ENCODE data around the gene LRRC27.

Gene LRRC27

DNA sequence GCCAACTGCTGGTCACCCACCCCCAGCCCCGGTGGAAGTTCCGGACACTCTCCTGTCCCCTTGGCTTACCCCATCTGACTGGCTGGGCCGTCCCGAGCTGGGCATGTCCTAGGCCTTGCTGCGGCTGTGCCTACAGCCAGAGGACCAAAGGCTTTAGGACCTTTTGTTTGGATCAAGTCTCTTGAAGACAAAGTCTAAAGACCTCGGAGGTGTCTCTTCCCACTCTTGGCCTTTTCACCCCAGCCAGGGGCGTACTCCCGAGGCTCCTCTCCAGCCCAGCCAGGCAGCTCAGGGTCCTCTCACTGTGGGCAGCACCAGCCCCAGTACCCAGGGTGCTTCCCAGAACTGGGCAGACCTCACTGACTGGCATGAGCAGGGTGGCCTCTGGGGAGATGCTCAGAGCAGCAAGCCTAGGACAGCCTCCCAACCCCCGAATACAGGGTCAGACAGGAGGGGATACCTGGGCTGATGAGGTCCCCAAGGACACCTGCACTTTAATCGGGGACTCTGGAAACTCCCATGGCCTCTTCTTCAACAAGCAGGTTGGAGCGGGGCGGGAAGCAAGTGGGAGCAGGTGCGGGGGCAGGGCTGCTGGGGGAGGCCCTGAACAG is 62.3 kb downstream of the LRRC27 start:
- no peak for DNase-seq
- peaks cover 8% of the 10 kb centered on the region for H3K9me3 Mint-ChIP-seq
- no peaks in the 10 kb centered on the region for H3K27me3 Mint-ChIP-seq
- H3K4me3 Mint-ChIP-seq: no peak overlapping the region
- H3K36me3 Mint-ChIP-seq (ENCODE audit: low read depth): no peaks in the 10 kb centered on the region
- no peak for ATAC-seq
- peaks cover 13% of the 10 kb centered on the region for H3K4me1 Mint-ChIP-seq
- H3K27ac Mint-ChIP-seq: no peak overlapping the region

DNA sequence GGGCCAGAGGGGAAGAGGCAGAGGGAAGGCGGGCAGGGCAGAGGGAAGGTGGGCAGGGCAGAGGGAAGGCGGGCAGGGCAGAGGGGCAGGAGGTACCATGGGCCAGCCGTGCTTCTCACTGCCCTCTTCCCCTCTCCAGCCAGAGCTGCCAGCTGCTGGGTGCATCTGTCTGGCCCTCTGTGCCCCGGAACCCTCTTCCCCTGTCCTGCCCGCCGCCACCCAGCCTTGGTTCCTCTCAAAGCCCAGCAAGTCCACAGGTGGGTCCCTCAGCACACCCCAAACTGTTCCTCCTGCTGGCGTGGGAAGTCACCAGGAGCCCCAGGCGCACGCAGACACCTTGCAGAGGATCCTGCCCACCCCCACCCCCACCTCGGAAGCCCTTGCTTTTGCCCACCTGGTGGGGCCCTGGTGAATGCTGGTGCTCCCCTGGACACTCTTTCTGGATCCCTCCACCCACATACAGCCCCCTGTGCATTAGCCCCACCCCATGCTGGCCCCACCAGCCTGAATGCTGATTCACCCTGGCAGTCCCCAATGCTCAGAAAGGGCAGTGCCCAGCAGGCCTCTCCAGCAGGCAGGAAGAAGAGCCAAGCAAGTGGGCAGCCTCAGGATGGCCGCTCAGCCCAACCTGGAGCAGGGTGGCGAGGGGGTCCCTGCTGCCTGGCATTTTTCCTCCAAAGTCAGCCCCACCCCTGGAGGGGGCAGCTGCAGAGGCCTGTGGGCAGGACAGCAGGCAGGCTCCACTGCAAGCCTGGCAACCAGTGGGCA is 63.1 kb downstream of the LRRC27 start:
- H3K27me3 Mint-ChIP-seq: no peaks in the 10 kb centered on the region
- no peak overlapping the region for H3K27ac Mint-ChIP-seq
- H3K4me3 Mint-ChIP-seq: no peak overlapping the region
- H3K4me1 Mint-ChIP-seq: peaks cover 18% of the 10 kb centered on the region
- H3K9me3 Mint-ChIP-seq: peaks cover 8% of the 10 kb centered on the region
- DNase-seq (no peak), ATAC-seq (no peak)
- no peaks in the 10 kb centered on the region for H3K36me3 Mint-ChIP-seq (ENCODE audit: low read depth)

DNA sequence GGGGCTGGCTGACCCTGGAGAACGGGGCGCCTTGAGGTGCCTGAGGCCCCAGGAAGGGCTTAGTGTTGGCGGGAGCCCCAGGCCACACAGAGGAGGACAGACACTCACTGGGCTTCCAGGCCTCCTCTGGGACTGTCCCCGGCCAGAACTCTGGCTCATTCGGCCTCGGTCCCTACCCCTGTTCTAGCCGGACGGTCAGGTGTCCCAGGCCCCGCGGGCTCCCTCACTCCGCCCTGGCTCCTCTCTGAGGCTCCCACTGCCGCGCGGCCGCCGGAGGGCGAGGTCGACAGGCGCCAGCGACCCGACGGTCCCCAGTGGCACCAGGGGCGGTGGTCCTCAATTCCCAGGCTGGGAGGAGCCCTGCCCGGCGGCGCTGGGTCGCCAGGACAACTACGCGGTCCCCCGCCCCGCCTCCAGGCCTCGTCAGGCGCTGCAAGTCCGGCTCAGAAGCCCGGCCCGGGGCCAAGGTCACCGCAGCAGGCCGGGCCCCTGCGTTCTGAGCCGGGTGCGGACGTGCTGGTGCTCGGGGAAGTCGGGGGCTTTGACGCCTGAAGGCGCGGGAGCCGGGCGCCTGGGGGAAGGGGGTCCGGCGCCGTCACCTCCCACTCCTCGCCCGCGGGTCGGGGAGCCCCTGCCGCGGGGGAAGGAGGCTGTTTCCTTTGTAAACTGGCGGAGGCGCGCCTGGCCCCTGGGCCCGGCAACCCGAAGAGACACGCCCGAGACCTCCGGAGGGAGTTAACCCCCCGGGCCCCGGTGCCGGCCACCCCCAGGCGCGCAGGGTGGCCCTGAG is 63.9 kb downstream of the LRRC27 start:
- ATAC-seq (no peak), DNase-seq (peak; percentile 37)
- H3K4me1 Mint-ChIP-seq: peaks cover 18% of the 10 kb centered on the region
- no peak overlapping the region for H3K27ac Mint-ChIP-seq
- H3K27me3 Mint-ChIP-seq: no peaks in the 10 kb centered on the region
- H3K4me3 Mint-ChIP-seq: no peak overlapping the region
- peaks cover 8% of the 10 kb centered on the region for H3K9me3 Mint-ChIP-seq
- no peaks in the 10 kb centered on the region for H3K36me3 Mint-ChIP-seq (ENCODE audit: low read depth)

DNA sequence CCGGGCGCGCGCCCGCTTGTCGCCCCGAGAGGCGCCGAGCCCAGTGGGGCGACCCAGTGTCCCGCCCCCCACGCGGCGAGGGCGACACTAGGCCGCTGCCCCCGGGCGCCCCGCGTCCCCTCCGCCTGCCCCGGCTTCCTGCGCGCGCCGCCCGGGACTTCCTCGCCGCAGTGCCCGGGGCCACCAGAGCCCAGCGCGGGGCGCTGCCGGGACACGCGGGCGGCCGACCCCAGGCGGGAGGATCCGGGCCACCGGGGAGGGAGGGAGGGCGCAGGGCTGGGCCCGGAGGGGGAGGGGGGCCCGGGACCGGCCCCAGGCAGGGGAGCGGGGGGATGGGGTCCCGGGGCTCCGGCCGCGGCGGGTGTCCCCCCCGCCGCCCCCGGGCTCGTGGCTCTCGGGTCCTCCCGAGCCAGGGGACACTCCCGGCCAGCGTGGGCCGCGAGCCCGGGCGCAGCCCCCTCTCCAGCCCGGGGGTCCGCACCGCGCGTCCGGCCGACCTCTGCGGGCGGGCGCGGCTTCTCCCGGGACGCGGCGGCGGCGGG is 64.6 kb downstream of the LRRC27 start:
- H3K4me3 Mint-ChIP-seq: no peak overlapping the region
- peak; percentile 64 for DNase-seq
- ATAC-seq: peak; percentile 34
- H3K36me3 Mint-ChIP-seq (ENCODE audit: low read depth): no peaks in the 10 kb centered on the region
- H3K4me1 Mint-ChIP-seq: peaks cover 18% of the 10 kb centered on the region
- no peak overlapping the region for H3K27ac Mint-ChIP-seq
- H3K9me3 Mint-ChIP-seq: peaks cover 8% of the 10 kb centered on the region
- H3K27me3 Mint-ChIP-seq: no peaks in the 10 kb centered on the region

DNA sequence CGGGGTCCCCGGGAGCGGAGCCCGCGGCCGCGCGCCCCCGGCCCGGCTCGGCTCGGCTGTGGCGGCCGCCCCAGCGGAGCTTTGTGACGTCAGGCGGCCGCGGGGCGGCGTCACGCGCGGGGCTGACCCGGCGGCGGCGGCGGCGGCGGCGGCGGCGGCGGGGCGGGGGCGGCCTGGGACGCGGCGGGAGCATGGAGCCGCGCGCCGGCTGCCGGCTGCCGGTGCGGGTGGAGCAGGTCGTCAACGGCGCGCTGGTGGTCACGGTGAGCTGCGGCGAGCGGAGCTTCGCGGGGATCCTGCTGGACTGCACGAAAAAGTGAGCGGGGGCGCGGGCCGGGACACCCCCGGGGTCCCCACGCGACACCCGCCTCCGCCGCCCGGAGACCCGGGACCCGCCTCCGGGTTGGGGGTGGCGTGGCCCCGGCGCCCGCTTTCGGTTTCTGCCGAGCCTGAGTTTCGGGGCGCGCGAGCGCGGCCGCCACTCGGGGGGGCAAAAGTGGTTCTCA is 65.1 kb downstream of the LRRC27 start, which contains the start of gene PWWP2B:
TSS of gene PWWP2B (plus strand) at position 165 of the 506 bp plus-strand sequence. CDS start at position 192, 27 bp downstream.
- Mint-ChIP-seq H3K36me3 (ENCODE audit: low read depth) (no peaks in the 10 kb centered on the region), H3K27me3 (no peaks in the 10 kb centered on the region), H3K27ac (peak within 1 kb of the TSS; percentile 70), H3K4me1 (peaks cover 18% of the 10 kb centered on the region), H3K9me3 (peaks cover 5% of the 10 kb centered on the region), H3K4me3 (peak within 1 kb of the TSS; percentile 78)
- ATAC-seq: no peak
- peak; percentile 55 for DNase-seq

DNA sequence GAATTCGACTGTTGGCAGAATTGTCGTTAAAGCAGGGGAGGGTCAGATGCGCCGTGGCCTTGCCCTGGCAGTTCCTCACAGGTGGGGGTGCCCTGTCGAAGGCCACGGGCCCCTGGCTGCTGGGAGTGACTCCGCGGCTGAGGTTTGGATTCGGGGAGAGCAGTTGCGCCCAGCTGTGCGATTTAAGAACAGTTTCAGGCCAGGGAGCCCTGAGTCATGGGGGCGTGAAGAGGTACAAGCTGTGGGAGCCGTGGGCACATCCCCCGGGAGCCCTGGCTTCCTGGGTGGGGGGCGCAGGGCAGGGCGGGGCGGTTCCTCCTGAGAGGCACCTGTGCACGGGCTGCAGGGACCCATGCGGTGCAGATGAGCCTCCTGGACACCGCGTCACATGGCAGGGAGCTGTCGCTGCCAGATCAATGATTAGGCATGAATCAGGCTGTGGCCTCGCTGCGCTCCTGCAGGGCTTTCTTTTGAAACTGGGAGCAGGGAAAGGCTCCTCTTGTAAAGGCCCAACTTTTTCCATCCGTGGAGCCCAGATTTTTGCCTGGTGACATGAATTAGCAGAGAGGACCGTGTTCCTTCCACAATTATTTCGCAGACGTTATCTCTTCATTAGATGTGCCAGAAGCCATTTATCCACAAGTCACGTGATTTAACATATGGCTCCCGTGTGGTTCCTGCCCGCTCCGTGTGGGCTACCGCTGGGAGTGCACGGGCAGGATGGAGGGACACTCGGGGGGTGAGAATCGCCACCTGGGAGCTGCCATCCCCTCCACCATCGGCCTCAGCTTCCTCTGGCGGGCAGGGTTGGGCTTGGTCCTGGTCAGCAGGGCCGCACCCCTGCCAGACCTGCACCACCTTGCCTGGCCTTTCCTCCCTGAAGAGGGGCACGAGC is 65.9 kb downstream of the LRRC27 start:
- Mint-ChIP-seq H3K36me3 (ENCODE audit: low read depth) (no peaks in the 10 kb centered on the region), H3K9me3 (no peaks in the 10 kb centered on the region), H3K4me3 (peak overlapping the region; percentile 78), H3K27ac (peak overlapping the region; percentile 70), H3K27me3 (no peaks in the 10 kb centered on the region), H3K4me1 (peaks cover 18% of the 10 kb centered on the region)
- ATAC-seq (peak; percentile 44), DNase-seq (peak; percentile 57)

DNA sequence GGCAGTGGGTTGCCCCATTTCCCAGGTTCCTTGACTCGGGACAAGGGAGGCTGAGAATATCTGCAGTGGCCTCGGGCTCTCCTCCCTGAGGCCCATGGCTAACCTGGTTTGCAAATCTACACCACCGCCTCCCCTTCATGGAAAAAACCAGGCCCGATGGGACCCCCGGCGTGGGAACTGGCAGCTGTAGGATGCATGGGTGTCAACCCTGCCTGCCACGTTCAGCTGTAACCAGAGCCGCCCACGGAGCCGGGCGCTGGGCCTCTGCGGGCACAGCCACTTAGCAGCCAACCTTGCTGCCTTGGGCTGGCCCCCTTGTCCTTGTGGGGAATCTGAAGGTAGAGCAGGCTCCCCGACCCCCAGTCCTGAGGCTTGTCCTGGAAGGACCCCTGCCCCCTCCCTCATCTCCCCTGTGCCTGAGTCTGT is 66.6 kb downstream of the LRRC27 start:
- Mint-ChIP-seq H3K36me3 (ENCODE audit: low read depth) (no peaks in the 10 kb centered on the region), H3K27me3 (no peaks in the 10 kb centered on the region), H3K9me3 (no peaks in the 10 kb centered on the region), H3K27ac (no peak overlapping the region), H3K4me3 (no peak overlapping the region), H3K4me1 (peaks cover 18% of the 10 kb centered on the region)
- DNase-seq (no peak), ATAC-seq (no peak)

DNA sequence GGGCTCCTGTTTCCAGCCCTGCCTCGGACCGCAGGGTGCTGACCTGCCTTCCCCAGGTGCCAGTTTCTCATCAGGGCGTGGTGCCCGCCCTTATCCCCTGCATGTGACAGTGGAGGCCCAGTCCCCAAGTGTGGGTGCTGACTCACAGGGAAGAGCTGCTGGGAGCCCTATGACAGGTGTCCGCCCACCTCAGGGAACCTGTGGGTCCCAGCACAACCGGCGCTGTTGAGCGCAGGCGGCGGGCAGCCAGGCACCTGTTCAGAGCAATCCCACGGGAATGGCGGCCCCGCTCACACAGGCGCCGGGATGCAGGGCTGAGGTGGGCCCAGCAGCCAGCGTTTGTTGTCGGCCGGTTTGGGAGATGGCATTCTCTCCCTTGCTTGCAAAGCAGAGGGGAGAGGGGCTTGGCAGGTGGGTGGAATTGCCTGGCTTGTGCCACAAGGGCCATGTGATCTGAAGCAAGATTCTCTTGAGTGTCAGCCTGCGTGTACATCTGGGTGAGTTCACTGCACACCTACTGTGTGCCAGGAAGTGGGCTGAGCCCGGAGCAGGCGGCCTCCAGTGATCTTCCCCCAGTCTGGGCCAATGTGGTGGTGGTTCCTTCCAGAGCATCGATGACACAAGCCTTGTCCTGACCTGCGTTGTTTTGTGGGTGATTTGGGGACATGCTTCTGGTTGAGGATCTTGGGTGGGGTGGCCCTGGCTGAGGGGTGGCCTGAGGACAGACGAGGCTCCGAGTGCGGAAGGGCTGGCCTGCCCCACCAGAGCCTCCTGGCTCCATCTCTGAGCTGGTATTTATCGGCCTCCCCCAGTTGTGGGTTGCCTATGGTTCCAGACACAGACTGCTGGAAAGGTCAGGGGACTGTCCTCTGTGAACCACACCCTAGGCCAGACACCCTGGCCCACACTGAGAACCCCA is 67.4 kb downstream of the LRRC27 start:
- Mint-ChIP-seq H3K36me3 (ENCODE audit: low read depth) (no peaks in the 10 kb centered on the region), H3K9me3 (no peaks in the 10 kb centered on the region), H3K27ac (no peak overlapping the region), H3K4me3 (no peak overlapping the region), H3K4me1 (peaks cover 18% of the 10 kb centered on the region), H3K27me3 (no peaks in the 10 kb centered on the region)
- ATAC-seq: no peak
- DNase-seq: no peak

DNA sequence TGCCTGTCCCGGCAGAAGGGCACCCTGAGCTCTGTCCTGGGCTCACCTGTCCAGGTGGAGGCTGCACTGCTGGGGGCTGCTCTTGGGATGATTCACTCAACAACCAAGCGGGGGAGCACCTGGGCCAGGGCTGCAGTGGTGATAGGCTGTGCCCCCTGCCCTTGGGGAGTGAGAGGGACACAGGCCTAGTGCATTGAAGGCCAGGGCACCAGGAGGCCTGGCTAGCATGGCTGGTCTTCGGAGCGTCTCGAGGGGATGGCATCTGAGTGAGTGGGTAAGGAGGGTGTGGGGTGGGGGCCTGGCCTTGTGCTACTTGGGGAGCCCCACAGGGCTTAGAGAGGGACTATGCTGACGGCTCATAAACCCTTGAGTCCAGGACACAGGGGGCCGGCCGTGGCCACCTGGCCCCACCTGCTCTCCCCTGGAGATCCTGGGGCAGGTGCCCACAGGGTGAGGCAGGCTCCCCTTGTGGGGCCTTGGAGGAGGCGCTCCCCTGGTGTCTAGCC is 68.1 kb downstream of the LRRC27 start:
- H3K27me3 Mint-ChIP-seq: no peaks in the 10 kb centered on the region
- no peaks in the 10 kb centered on the region for H3K36me3 Mint-ChIP-seq (ENCODE audit: low read depth)
- peaks cover 18% of the 10 kb centered on the region for H3K4me1 Mint-ChIP-seq
- H3K27ac Mint-ChIP-seq: no peak overlapping the region
- ATAC-seq: no peak
- H3K9me3 Mint-ChIP-seq: no peaks in the 10 kb centered on the region
- no peak overlapping the region for H3K4me3 Mint-ChIP-seq
- no peak for DNase-seq

DNA sequence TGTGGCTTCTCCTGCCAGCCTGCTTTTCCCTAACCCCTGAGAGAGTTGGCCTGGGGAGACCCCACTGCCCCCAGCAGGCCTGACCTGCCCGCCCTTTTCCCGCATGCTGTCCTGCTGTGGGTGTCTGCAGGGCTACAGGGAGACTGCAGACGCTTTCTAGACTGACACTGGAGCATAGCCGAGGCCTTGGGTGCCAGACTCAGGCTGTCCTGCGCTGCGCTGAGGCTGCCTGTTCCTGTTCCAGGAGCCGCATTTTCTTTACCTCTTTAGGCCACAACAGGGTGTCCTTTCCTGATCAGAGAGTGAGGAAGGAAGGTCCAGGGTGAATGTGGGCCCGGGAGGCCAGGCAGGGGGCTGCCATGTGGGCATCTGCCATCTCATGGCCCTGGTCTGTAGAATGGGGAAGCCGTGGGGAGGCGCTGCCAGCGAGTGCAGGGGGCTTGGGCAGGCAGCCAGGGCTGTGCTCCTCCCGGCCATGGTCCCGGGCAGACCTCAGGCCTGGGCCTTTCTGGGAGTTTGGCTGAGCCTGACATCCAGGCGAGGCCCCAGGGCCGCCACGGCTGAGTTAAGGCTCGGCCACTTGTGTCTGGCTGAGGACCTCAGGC is 68.7 kb downstream of the LRRC27 start:
- DNase-seq (no peak), ATAC-seq (no peak)
- no peaks in the 10 kb centered on the region for H3K27me3 Mint-ChIP-seq
- H3K4me3 Mint-ChIP-seq: no peak overlapping the region
- peaks cover 18% of the 10 kb centered on the region for H3K4me1 Mint-ChIP-seq
- H3K9me3 Mint-ChIP-seq: no peaks in the 10 kb centered on the region
- no peak overlapping the region for H3K27ac Mint-ChIP-seq
- H3K36me3 Mint-ChIP-seq (ENCODE audit: low read depth): no peaks in the 10 kb centered on the region

DNA sequence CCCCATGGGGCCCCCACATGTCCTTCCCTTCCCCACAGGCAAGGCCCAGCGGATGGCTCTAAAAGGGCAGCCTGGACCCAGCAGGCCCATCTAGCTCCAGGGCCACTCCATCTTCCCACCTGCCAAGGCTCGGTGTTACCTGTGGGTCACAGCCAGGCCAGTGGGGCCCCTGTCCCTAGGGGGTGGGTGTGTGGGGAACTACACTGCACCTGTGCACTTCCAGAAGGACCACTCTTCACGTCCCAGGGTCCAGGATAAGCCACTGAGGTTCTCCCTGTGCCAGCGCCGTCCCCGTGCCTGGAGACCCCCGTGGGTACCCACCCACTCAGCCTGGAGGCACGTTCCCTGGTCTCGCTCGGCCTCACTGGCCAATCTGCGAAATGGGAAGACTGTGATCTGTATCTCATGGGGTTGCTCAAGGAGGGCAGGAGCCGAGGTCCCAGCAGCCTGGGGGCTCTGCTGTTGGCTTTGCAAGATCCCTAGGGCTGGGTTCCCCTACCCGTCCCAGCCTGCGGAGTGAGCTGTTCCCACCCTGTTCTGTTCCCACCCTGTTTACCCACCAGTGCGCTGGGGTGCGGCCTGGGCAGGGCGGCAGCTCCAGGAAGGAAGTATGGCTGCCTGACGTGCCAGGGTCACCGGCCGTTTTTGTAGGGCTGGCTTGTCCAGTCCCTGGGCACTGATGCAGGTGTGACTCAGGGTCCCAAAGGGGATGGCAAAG is 69.6 kb downstream of the LRRC27 start:
- peaks cover 18% of the 10 kb centered on the region for H3K4me1 Mint-ChIP-seq
- DNase-seq (no peak), ATAC-seq (no peak)
- H3K36me3 Mint-ChIP-seq (ENCODE audit: low read depth): no peaks in the 10 kb centered on the region
- H3K27me3 Mint-ChIP-seq: no peaks in the 10 kb centered on the region
- H3K4me3 Mint-ChIP-seq: no peak overlapping the region
- no peak overlapping the region for H3K27ac Mint-ChIP-seq
- no peaks in the 10 kb centered on the region for H3K9me3 Mint-ChIP-seq

DNA sequence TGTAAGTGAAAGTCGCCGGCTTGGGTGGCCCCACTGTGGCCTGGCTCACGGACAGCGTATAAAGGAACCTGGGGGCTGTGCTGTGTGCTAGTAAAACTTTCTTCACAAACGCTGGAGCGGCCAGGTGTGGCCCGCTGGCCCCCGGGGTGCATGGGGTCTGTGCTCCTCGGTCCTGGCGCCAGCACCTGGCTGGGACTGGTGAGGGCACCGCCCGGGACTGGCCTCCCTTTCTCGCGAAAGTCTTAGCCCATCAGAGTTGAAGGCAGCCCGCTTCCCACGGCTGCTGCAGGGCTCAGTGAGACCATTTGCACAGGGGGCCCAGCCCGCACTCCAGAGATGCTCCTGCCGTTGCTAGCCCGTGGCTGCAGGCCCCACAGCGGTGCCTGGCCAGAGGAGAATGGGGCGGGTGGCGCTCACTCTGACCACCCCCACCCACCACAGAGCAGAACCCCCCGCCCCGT is 70.8 kb downstream of the LRRC27 start:
- Mint-ChIP-seq H3K4me1 (peaks cover 17% of the 10 kb centered on the region), H3K4me3 (no peak overlapping the region), H3K27ac (no peak overlapping the region), H3K9me3 (no peaks in the 10 kb centered on the region), H3K36me3 (ENCODE audit: low read depth) (no peaks in the 10 kb centered on the region), H3K27me3 (no peaks in the 10 kb centered on the region)
- ATAC-seq (no peak), DNase-seq (no peak)
